ENCODE measurements around the gene GALNT12.

DNA sequence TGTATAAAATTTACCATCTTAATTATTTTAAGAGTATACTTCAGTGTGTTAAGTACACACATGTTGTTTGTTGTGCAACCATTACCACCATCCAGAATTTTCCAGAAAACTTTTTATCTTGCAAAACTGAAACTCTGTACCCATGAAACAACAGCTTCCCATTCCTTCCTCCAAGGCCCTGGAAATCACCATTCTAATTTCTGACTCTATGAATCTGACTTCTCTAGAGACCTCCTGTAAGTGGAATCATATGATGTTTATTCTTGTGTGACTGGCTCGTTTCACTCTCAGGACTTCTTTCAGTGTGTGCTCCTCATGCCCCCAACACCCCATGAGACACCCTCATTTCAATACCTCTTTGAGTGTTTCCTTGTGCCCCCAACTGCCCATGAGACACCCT lies 75.8 kb downstream of the GALNT12 start:
- TF ChIP-seq EGR1 (IDR thresholded peaks at IDR 0.05) (no peak), YY1 (IDR thresholded peaks at IDR 0.05; ENCODE audit: low read depth) (no peak), NFIC (IDR thresholded peaks at IDR 0.05) (no peak), CEBPB (IDR thresholded peaks at IDR 0.05) (no peak), EP300 (IDR thresholded peaks at IDR 0.05; ENCODE audit: borderline replicate concordance) (no peak)
- TF ChIP-seq, protein P1, sequence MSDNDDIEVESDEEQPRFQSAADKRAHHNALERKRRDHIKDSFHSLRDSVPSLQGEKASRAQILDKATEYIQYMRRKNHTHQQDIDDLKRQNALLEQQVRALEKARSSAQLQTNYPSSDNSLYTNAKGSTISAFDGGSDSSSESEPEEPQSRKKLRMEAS (IDR thresholded peaks at IDR 0.05), result no peak
